Endothelial cell of umbilical vein (primary cell): ENCODE results near the gene TMEM158.

Experiments used
- EZH2 ChIP-seq: IDR thresholded peaks from 2 replicates; pipeline ENCODE4 v1.6.1; 2012; ENCODE audit warnings: borderline replicate concordance, low read depth, mild to moderate bottlenecking, moderate library complexity, low read length, inconsistent platforms; ENCODE audit not compliant: severe bottlenecking
- FOS ChIP-seq: IDR thresholded peaks from 2 replicates; pipeline ENCODE4 v1.6.1; 2011; ENCODE audit warnings: mild to moderate bottlenecking, low read length, moderate library complexity, borderline replicate concordance; ENCODE audit not compliant: insufficient read depth
- GATA2 ChIP-seq: IDR thresholded peaks from 2 replicates; pipeline ENCODE4 v1.7.0; 2011; ENCODE audit warnings: low read depth, mild to moderate bottlenecking, moderate library complexity, mixed read lengths, low read length; ENCODE audit not compliant: insufficient read length, insufficient read depth
- MYC ChIP-seq: IDR thresholded peaks from one replicate; pipeline ENCODE4 v1.6.1; 2011; ENCODE audit warnings: mild to moderate bottlenecking, low read depth, low read length
- POLR2A ChIP-seq: IDR thresholded peaks from 2 replicates; pipeline ENCODE4 v1.6.1; 2012; ENCODE audit warnings: low read depth, mild to moderate bottlenecking, control low read depth, low read length
- POLR2AphosphoS5 ChIP-seq: IDR thresholded peaks from 2 replicates; pipeline ENCODE4 v1.6.1; 2012; ENCODE audit warnings: low read depth, mild to moderate bottlenecking, control low read depth, low read length, moderate library complexity; ENCODE audit not compliant: insufficient read depth
- TF ChIP-seq, protein P1 (sequence below), 2 donors: IDR thresholded peaks; 1 replicate in 1 of 2; 2 replicates in 1 of 2; pipeline ENCODE4 v1.5.1; 2011; ENCODE audit warnings: low read length in 2 of 2, mild to moderate bottlenecking in 2 of 2, moderate library complexity in 2 of 2, control low read depth in 1 of 2, inconsistent platforms in 1 of 2, low read depth in 1 of 2; ENCODE audit not compliant: insufficient read depth in 1 of 2; ENCODE audit errors: extremely low read depth in 1 of 2

DNA sequence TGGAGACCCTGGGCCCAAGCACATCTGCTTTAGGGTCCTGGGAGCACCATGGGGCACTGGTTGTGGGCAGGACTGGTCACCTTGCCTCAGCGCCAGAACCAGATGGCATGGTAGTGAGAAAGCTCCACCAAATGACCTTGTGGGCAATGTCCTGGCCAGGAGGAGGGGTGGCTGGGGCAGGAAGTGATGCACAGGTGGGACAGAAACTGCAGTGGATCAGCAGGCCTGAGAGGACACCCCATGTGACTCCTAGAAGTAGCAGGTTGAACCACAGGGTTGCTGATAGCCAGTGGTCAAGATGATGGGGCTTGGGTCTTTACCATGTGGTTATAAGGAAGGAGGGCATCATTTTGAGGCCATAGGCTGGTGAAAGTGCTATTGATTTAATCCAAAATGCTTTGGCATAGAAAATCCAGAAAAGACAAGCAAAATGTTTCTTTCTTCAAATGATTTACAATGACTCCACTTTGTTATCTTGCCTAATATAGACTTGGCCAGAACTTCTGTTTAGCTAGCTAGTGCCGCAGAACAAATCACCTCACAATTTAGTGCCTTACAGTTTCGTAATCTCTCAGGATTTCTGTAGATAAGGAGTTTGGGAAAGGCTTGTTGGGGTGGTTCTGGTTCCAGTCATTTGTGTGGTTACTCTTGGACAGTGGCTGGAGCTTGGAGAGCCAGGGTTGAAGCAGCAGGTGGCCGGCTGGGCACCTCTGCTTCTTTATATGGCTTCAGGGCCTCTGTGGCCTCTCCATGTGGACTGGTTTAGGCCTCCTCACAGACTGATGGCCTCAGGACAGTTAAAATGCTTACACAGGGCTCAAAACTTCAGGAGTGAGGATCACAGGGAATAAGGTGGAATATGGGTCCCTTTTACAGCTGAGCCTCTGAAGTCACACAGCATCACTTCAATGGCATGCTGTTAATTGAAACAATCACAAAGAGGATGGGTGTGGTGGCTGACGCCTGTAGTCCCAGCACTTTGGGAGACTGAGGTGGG lies 27.5 kb downstream of the TMEM158 start:
- TF ChIP-seq POLR2AphosphoS5 (no peak), POLR2A (no peak), EZH2 (no peak), FOS (no peak), GATA2 (no peak), MYC (no peak)
- TF ChIP-seq, protein P1, sequence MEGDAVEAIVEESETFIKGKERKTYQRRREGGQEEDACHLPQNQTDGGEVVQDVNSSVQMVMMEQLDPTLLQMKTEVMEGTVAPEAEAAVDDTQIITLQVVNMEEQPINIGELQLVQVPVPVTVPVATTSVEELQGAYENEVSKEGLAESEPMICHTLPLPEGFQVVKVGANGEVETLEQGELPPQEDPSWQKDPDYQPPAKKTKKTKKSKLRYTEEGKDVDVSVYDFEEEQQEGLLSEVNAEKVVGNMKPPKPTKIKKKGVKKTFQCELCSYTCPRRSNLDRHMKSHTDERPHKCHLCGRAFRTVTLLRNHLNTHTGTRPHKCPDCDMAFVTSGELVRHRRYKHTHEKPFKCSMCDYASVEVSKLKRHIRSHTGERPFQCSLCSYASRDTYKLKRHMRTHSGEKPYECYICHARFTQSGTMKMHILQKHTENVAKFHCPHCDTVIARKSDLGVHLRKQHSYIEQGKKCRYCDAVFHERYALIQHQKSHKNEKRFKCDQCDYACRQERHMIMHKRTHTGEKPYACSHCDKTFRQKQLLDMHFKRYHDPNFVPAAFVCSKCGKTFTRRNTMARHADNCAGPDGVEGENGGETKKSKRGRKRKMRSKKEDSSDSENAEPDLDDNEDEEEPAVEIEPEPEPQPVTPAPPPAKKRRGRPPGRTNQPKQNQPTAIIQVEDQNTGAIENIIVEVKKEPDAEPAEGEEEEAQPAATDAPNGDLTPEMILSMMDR (IDR thresholded peaks at IDR 0.05; ENCODE audit: extremely low read depth in 1 of 2, insufficient read depth in 1 of 2, low read depth in 1 of 2, low read length in 2 of 2): no peak
